HCT116 (cell line): ENCODE data around the gene ADI1. TPM values are rescaled to one million over a fixed set of nuclear protein-coding genes. Genes with fewer than 3 reads are reported as not detected.

Experiments
- ATAC-seq: fragments of 200-7000 bp; cut with Tn5 transposase; 2 replicates; pipeline ENCODE4 v1.9.1; 2020; ENCODE audit warnings: mild to moderate bottlenecking, moderate library complexity
- BruUV-seq: library from RNA; stranded (reverse); fragments of 400-500 nt; replicated peaks from 2 replicates; lab custom pipeline; 2021; lab: Mats Ljungman, UMichigan
- CTCF ChIA-PET: fragments of 300-600 bp; sonication (Branson Sonifier 250); formaldehyde crosslinking; loops from one replicate; lab custom pipeline; 2021; ENCODE audit warnings: antibody characterized with exemption; lab: Charles Lee
- POLR2A ChIA-PET: fragments of 300-600, 350-600 bp; sonication (Branson Sonifier 250); formaldehyde crosslinking; loops from one replicate; lab custom pipeline; 2021; ENCODE audit warnings: antibody characterized with exemption; lab: Charles Lee
- RAD21 ChIA-PET, 2 experiments: fragments of 300-600 bp; sonication (Branson Sonifier 250); formaldehyde crosslinking; loops; one replicate each; lab custom pipeline; 2023; ENCODE audit warnings: low total read pairs in 2 of 2; ENCODE audit not compliant: uncharacterized antibody in 2 of 2, unreplicated experiment in 2 of 2, low non-redundant PET in 1 of 2; lab: Charles Lee
- DNase-seq: peaks from one replicate; pipeline ENCODE4 v3.0.0-alpha.2; 2010; ENCODE audit warnings: low read depth, low spot score
- H2AFZ ChIP-seq: fragments of 200-600 bp; shearing (Covaris generic), sonication (generic); 2 replicates; pipeline ENCODE4 v1.6.1; 2017; ENCODE audit warnings: low read depth, mixed run types, mixed read lengths, antibody characterized with exemption, low read length; ENCODE audit not compliant: poor library complexity, severe bottlenecking
- H3K27ac ChIP-seq: 2 replicates; pipeline ENCODE4 v1.5.1; 2012; ENCODE audit warnings: low read depth, low read length
- H3K27me3 ChIP-seq: fragments of 200-600 bp; sonication (generic); 2 replicates; pipeline ENCODE4 v1.6.1; 2016; ENCODE audit warnings: mixed run types, low read length, mixed read lengths; ENCODE audit not compliant: insufficient read depth
- H3K36me3 ChIP-seq, 2 experiments: fragments of 200-500 bp in 1 of 2; fragments of 200-600 bp in 1 of 2; sonication (Bioruptor generic) in 1 of 2; sonication (generic) in 1 of 2; 2 replicates each; pipeline versions ENCODE4 v1.5.1 to v1.6.1; 2014 to 2016; ENCODE audit warnings: low read length in 2 of 2, inconsistent platforms in 1 of 2, mixed read lengths in 1 of 2, mixed run types in 1 of 2; ENCODE audit not compliant: insufficient read depth in 2 of 2, control insufficient read depth in 1 of 2
- H3K4me1 ChIP-seq, 2 experiments: fragments of 200-600 bp in 1 of 2; sonication (generic) in 1 of 2; 2 replicates each; pipeline versions ENCODE4 v1.5.1 to v1.6.1; 2012 to 2017; ENCODE audit warnings: low read length in 2 of 2, inconsistent platforms in 1 of 2, mild to moderate bottlenecking in 1 of 2, mixed read lengths in 1 of 2, mixed run types in 1 of 2, moderate library complexity in 1 of 2; ENCODE audit not compliant: insufficient read depth in 2 of 2, control insufficient read depth in 1 of 2
- H3K4me2 ChIP-seq: fragments of 200-600 bp; sonication (generic); 2 replicates; pipeline ENCODE4 v1.6.1; 2017; ENCODE audit warnings: mixed run types, low read length, mixed read lengths
- H3K4me3 ChIP-seq, 2 experiments: fragments of 200-600 bp in 1 of 2; sonication (generic) in 1 of 2; replicated peaks in 1 of 2; 2 replicates each; pipeline ENCODE4 v1.5.1; 2011 to 2016; ENCODE audit warnings: low read length in 2 of 2, control low read depth in 1 of 2, low read depth in 1 of 2, mild to moderate bottlenecking in 1 of 2, mixed read lengths in 1 of 2, mixed run types in 1 of 2
- H3K79me2 ChIP-seq: fragments of 200-600 bp; sonication (generic); 2 replicates; pipeline ENCODE4 v1.6.1; 2017; ENCODE audit warnings: mild to moderate bottlenecking, mixed run types, low read length, moderate library complexity, mixed read lengths; ENCODE audit not compliant: insufficient read depth
- H3K9ac ChIP-seq: fragments of 200-600 bp; sonication (generic); 2 replicates; pipeline ENCODE4 v1.6.1; 2016; ENCODE audit warnings: low read length, mixed read lengths
- H3K9me2 ChIP-seq: fragments of 200-600 bp; sonication (generic), shearing (Covaris generic); 2 replicates; pipeline ENCODE4 v1.6.1; 2017; ENCODE audit warnings: mixed run types, mild to moderate bottlenecking, moderate library complexity; ENCODE audit not compliant: insufficient read depth
- H3K9me3 ChIP-seq, 2 experiments: fragments of 200-500 bp in 1 of 2; fragments of 200-600 bp in 1 of 2; sonication (Bioruptor generic) in 1 of 2; sonication (generic) in 1 of 2; 2 replicates each; pipeline ENCODE4 v1.6.1; 2014 to 2017; ENCODE audit warnings: low read length in 2 of 2, mixed read lengths in 2 of 2, inconsistent platforms in 1 of 2, low read depth in 1 of 2, mild to moderate bottlenecking in 1 of 2, mixed run types in 1 of 2, moderate library complexity in 1 of 2; ENCODE audit not compliant: control insufficient read depth in 1 of 2, insufficient read depth in 1 of 2
- H4K20me1 ChIP-seq: fragments of 200-600 bp; sonication (generic), shearing (Covaris generic); 2 replicates; pipeline ENCODE4 v1.6.1; 2017; ENCODE audit warnings: mixed run types, mild to moderate bottlenecking, moderate library complexity; ENCODE audit not compliant: insufficient read depth
- ELF1 ChIP-seq: IDR thresholded peaks from 2 replicates; pipeline ENCODE4 v1.6.1; 2012; ENCODE audit warnings: low read depth, borderline replicate concordance
- EZH2 ChIP-seq: fragments of 200-600 bp; sonication (generic); IDR thresholded peaks from 2 replicates; pipeline ENCODE4 v1.6.1; 2017; ENCODE audit warnings: antibody characterized with exemption, mixed run types
- EZH2phosphoT487 ChIP-seq: fragments of 200-600 bp; IDR thresholded peaks from 2 replicates; pipeline ENCODE4 v1.6.1; 2018; ENCODE audit warnings: antibody characterized with exemption, borderline replicate concordance
- JUND ChIP-seq: IDR thresholded peaks from 2 replicates; pipeline ENCODE4 v1.6.1; 2012
- POLR2AphosphoS5 ChIP-seq: IDR thresholded peaks from 2 replicates; pipeline ENCODE4 v1.6.1; 2011; ENCODE audit warnings: mild to moderate bottlenecking, low read depth, low read length, moderate library complexity
- SP1 ChIP-seq: IDR thresholded peaks from 2 replicates; pipeline ENCODE4 v1.6.1; 2012; ENCODE audit warnings: low read depth
- intact Hi-C: fragments of 100-400 bp; cut with micrococcal nuclease; formaldehyde crosslinking; loops from 2 replicates; pipeline ENCODE4 v1.10.0; 2022
- total RNA-seq: library from RNA; stranded (reverse); gene quantifications from one replicate; pipeline ENCODE4 v1.2.1, GENCODE V29; 2021; ENCODE audit not compliant: unreplicated experiment
- TF ChIP-seq, protein P1 (sequence below): IDR thresholded peaks from 2 replicates; pipeline ENCODE4 v1.6.1; 2012
- TF ChIP-seq, protein P2 (sequence below): IDR thresholded peaks from 2 replicates; pipeline ENCODE4 v1.6.1; 2011; ENCODE audit warnings: mild to moderate bottlenecking, low read length, moderate library complexity; ENCODE audit not compliant: insufficient replicate concordance; ENCODE audit errors: extremely low read depth
- TF ChIP-seq, protein P3 (sequence below): IDR thresholded peaks from 2 replicates; pipeline ENCODE4 v1.6.1; 2012; ENCODE audit warnings: low read depth

ADI1 gene
- total RNA-seq, 1 experiment from 2014 or later, result 27.0 TPM

DNA sequence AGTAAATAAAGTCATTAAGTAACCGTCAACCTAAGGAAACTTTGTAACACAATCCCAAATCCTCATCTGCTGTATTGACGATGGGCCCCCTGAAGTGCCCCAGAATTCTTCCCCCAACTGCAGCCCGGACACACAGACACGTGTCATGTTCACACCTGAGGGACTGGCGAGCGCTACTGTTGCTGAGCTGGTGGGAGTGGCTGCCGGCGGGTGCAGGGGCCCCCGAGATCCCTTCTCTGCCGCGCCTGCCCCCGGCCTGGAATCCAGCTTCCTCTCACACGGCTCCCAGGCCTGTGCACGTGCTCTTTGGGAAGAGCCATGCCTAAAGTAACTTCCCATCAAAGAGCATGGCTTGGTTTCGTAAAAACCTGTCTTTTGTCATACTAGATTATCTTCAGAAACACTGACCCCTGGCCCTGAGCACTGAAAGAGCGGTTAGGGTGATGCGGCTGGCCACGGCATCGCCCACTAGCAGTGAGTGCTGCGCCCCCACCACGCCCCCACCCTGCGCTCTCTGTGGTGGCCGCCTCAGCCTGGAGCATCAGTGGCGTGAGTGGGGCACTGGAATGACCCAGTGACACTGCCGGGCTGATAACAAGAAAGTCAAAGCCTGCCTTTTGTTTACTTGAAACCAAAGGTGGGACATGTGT, 56.0 kb downstream of the ADI1 start:
- POLR2A ChIA-PET, result no interaction called here
- H3K4me3 ChIP-seq, result no peak overlapping the region
- RAD21 ChIA-PET, result no interaction called here
- H3K4me1 ChIP-seq, result no peaks in the 10 kb centered on the region
- H3K79me2 ChIP-seq, result no peaks in the 10 kb centered on the region
- H3K9me2 ChIP-seq, result no peaks in the 10 kb centered on the region
- no peaks in the 10 kb centered on the region for H3K36me3 ChIP-seq
- no peaks in the 10 kb centered on the region for H4K20me1 ChIP-seq
- TF ChIP-seq EZH2phosphoT487, result no peak
- H3K9ac ChIP-seq, result no peak overlapping the region
- intact Hi-C loops, result loop anchor here (2.0 kb wide), 1 partner anchor 619 kb away; no protein-coding TSS in a partner anchor
- ATAC-seq (no peak), DNase-seq (no peak)
- H3K9me3 ChIP-seq, result no peaks in the 10 kb centered on the region
- no peak overlapping the region for H2AFZ ChIP-seq
- no peak overlapping the region for H3K4me2 ChIP-seq
- H3K27me3 ChIP-seq, result no peaks in the 10 kb centered on the region
- H3K27ac ChIP-seq, result no peak overlapping the region
- CTCF ChIA-PET, result no interaction called here
- no TSS peak for BruUV-seq

DNA sequence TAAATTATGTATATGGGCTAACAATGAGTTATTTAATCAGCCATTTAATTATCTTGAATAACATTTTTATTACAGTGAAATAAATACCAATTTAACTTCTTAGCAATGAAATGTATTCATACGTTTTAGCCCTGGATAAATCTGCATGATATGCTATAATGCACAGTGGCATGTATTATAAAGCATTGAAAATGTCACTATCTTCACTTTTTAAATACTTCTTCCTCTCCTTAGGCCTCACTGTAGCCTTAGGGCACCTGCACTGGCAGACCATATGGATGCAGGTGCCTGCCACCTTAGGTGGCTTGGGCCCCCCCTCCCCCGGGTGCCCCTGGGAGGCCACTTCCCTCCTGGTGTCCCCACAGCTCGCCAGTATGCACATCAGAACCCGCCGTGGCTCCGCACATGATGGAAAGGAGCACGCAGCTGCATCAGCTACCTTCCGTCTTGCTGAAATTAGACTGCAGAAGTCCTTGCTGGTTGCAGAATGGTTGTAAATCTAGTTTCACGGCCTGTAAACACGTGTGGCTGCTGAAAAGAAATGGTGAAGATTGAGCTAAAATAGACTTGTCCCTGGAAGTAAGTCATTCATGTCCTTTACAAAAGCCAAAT, 56.7 kb downstream of the ADI1 start:
- no peaks in the 10 kb centered on the region for H3K9me2 ChIP-seq
- H2AFZ ChIP-seq, result no peak overlapping the region
- intact Hi-C loops, result loop anchor here (1.0 to 2.0 kb wide), 2 partner anchors 38 to 618 kb away; no protein-coding TSS in a partner anchor
- POLR2A ChIA-PET, result no interaction called here
- H3K36me3 ChIP-seq, result no peaks in the 10 kb centered on the region
- no peak for ATAC-seq
- H3K4me2 ChIP-seq, result no peak overlapping the region
- RAD21 ChIA-PET, result no interaction called here
- no peak for DNase-seq
- no peak overlapping the region for H3K4me3 ChIP-seq
- no peaks in the 10 kb centered on the region for H3K9me3 ChIP-seq
- no peak overlapping the region for H3K9ac ChIP-seq
- H3K27ac ChIP-seq, result no peak overlapping the region
- no peaks in the 10 kb centered on the region for H4K20me1 ChIP-seq
- no peaks in the 10 kb centered on the region for H3K79me2 ChIP-seq
- no TSS peak for BruUV-seq
- no peaks in the 10 kb centered on the region for H3K4me1 ChIP-seq
- H3K27me3 ChIP-seq, result no peaks in the 10 kb centered on the region
- TF ChIP-seq, protein P1, sequence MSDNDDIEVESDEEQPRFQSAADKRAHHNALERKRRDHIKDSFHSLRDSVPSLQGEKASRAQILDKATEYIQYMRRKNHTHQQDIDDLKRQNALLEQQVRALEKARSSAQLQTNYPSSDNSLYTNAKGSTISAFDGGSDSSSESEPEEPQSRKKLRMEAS, result no peak
- TF ChIP-seq, protein P2, sequence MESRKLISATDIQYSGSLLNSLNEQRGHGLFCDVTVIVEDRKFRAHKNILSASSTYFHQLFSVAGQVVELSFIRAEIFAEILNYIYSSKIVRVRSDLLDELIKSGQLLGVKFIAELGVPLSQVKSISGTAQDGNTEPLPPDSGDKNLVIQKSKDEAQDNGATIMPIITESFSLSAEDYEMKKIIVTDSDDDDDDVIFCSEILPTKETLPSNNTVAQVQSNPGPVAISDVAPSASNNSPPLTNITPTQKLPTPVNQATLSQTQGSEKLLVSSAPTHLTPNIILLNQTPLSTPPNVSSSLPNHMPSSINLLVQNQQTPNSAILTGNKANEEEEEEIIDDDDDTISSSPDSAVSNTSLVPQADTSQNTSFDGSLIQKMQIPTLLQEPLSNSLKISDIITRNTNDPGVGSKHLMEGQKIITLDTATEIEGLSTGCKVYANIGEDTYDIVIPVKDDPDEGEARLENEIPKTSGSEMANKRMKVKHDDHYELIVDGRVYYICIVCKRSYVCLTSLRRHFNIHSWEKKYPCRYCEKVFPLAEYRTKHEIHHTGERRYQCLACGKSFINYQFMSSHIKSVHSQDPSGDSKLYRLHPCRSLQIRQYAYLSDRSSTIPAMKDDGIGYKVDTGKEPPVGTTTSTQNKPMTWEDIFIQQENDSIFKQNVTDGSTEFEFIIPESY, result no peak
- TF ChIP-seq POLR2AphosphoS5 (no peak), SP1 (no peak), EZH2 (no peak), ELF1 (no peak), JUND (no peak)
- TF ChIP-seq, protein P3, sequence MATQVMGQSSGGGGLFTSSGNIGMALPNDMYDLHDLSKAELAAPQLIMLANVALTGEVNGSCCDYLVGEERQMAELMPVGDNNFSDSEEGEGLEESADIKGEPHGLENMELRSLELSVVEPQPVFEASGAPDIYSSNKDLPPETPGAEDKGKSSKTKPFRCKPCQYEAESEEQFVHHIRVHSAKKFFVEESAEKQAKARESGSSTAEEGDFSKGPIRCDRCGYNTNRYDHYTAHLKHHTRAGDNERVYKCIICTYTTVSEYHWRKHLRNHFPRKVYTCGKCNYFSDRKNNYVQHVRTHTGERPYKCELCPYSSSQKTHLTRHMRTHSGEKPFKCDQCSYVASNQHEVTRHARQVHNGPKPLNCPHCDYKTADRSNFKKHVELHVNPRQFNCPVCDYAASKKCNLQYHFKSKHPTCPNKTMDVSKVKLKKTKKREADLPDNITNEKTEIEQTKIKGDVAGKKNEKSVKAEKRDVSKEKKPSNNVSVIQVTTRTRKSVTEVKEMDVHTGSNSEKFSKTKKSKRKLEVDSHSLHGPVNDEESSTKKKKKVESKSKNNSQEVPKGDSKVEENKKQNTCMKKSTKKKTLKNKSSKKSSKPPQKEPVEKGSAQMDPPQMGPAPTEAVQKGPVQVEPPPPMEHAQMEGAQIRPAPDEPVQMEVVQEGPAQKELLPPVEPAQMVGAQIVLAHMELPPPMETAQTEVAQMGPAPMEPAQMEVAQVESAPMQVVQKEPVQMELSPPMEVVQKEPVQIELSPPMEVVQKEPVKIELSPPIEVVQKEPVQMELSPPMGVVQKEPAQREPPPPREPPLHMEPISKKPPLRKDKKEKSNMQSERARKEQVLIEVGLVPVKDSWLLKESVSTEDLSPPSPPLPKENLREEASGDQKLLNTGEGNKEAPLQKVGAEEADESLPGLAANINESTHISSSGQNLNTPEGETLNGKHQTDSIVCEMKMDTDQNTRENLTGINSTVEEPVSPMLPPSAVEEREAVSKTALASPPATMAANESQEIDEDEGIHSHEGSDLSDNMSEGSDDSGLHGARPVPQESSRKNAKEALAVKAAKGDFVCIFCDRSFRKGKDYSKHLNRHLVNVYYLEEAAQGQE, result no peak
- CTCF ChIA-PET, result interaction anchor here (1.0 to 1.6 kb wide), 2 partner anchors 8 to 20 kb away, joined by 4 to 5 read pairs; no protein-coding TSS in a partner anchor
